Measurements from ENCODE around the gene CTNS.

DNA sequence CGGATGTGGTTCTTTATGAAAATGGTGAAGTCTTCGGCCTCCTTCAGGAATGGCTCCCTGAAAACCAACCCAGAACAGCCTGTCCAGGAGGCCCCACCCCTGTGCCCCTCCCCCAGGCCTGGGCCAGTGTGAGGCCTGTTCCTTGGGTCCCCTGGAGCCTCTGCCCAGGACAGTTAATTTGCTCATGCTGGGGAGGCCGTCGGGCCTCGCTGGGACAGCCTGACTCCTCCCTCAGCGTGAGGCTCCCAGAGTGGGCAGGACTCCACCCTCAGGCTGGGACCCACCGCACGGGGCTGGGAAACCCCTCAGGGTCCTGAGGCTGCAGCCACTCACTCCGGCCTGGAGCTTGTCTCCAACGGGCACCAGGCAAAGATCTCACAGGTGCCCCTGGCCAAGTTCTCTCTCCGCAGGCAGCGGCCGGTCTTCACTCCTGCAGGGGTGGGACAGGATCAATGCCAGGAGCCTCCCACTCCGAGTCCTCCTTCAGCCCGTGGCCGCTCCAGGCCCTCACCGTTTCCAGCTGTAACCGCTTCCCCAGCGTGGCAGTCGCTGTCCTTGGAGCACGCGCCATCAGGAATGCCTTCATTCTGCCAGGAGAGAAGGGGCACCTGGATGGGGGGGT, 53.6 kb downstream of the CTNS start:
- TF ChIP-seq, protein P1, sequence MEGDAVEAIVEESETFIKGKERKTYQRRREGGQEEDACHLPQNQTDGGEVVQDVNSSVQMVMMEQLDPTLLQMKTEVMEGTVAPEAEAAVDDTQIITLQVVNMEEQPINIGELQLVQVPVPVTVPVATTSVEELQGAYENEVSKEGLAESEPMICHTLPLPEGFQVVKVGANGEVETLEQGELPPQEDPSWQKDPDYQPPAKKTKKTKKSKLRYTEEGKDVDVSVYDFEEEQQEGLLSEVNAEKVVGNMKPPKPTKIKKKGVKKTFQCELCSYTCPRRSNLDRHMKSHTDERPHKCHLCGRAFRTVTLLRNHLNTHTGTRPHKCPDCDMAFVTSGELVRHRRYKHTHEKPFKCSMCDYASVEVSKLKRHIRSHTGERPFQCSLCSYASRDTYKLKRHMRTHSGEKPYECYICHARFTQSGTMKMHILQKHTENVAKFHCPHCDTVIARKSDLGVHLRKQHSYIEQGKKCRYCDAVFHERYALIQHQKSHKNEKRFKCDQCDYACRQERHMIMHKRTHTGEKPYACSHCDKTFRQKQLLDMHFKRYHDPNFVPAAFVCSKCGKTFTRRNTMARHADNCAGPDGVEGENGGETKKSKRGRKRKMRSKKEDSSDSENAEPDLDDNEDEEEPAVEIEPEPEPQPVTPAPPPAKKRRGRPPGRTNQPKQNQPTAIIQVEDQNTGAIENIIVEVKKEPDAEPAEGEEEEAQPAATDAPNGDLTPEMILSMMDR (IDR thresholded peaks at IDR 0.05): no peak
- no peak for TF ChIP-seq POLR2A (IDR thresholded peaks at IDR 0.05)
- no peak for TF ChIP-seq POLR2AphosphoS5 (IDR thresholded peaks at IDR 0.05)
- no peak for TF ChIP-seq EP300 (IDR thresholded peaks at IDR 0.05)
